GM10266 (cell line): ENCODE results near the gene LIPH.
"Not testable (repeated sequence)": the region's sequence is repeated elsewhere in the genome, so short reads cannot be mapped to it uniquely, and the experiment has no call there.

ENCODE experiments used
- DNase-seq: peaks from one replicate; pipeline ENCODE4 v3.0.0; 2012; ENCODE audit errors: extremely low spot score
- CTCF ChIP-seq: IDR thresholded peaks from 2 replicates; pipeline ENCODE4 v1.5.1; 2012; ENCODE audit warnings: mild to moderate bottlenecking, low read depth; ENCODE audit not compliant: control insufficient read depth, insufficient read depth; ENCODE audit errors: missing control alignments

Gene LIPH

GRCh38 chr3:185489462-185489861 lies 62.9 kb downstream of the LIPH start:
- no peak for DNase-seq
- TF ChIP-seq CTCF: no peak

GRCh38 chr3:185488465-185488864 lies 63.9 kb downstream of the LIPH start:
- DNase-seq: no peak
- no peak for TF ChIP-seq CTCF

- no peak for TF ChIP-seq CTCF
- no peak for DNase-seq
Observed at GRCh38 chr3:185486394-185486793, 66.0 kb downstream of the LIPH start.

GRCh38 chr3:185484296-185484695 lies 68.1 kb downstream of the LIPH start:
- no peak for DNase-seq
- TF ChIP-seq CTCF: no peak

GRCh38 chr3:185479373-185479945 lies 72.9 kb downstream of the LIPH start:
- TF ChIP-seq CTCF: no peak
- DNase-seq: no peak

- no peak for DNase-seq
- TF ChIP-seq CTCF: no peak
Observed at GRCh38 chr3:185477316-185477715, 75.1 kb downstream of the LIPH start.

- not testable (repeated sequence) for DNase-seq
Observed at GRCh38 chr3:185474922-185475321, 77.5 kb downstream of the LIPH start.

- TF ChIP-seq CTCF: no peak
- DNase-seq: no peak
Observed at GRCh38 chr3:185473290-185473815, 79.0 kb downstream of the LIPH start.
